ENCODE data around the gene KMT2E. TPM values are rescaled to one million over a fixed set of nuclear protein-coding genes. Genes with fewer than 3 reads are reported as not detected.
"Not testable (repeated sequence)": the region's sequence is repeated elsewhere in the genome, so short reads cannot be mapped to it uniquely, and the experiment has no call there.

The KMT2E gene
- 114 and 130 TPM in 2 replicates for total RNA-seq

- H3K36me3 Mint-ChIP-seq (ENCODE audit: low read depth) = peaks cover 51% of the 10 kb centered on the region
Measured at GRCh38 chr7:105013816-105014692, at the start of gene KMT2E. Gene KMT2E, plus strand, starts transcription at chr7:105014205. Its CDS starts 26,748 bp downstream, at chr7:105040953.

GRCh38 chr7:104964626-104965236 lies 49.3 kb upstream of the KMT2E start:
- H3K27ac Mint-ChIP-seq = no peak overlapping the region
- H3K4me1 Mint-ChIP-seq (ENCODE audit: low read depth) = peaks cover 46% of the 10 kb centered on the region
- H3K4me3 Mint-ChIP-seq = no peak overlapping the region
- H3K9me3 Mint-ChIP-seq = no peaks in the 10 kb centered on the region
- H3K27me3 Mint-ChIP-seq (ENCODE audit: insufficient read depth) = no peaks in the 10 kb centered on the region
- DNase-seq (ENCODE audit: low spot score) = no peak
- H3K36me3 Mint-ChIP-seq (ENCODE audit: low read depth) = peaks cover 45% of the 10 kb centered on the region
- intact Hi-C loops (cut with micrococcal nuclease) = no loop called here

More at GRCh38 chr7:105013816-105014692, at the start of gene KMT2E:
- peak; percentile 90 for DNase-seq (ENCODE audit: low spot score)
- peaks cover 3% of the 10 kb centered on the region for H3K27me3 Mint-ChIP-seq (ENCODE audit: insufficient read depth)
- peak within 1 kb of the TSS; percentile 96 for H3K27ac Mint-ChIP-seq
- H3K4me3 Mint-ChIP-seq = peak within 1 kb of the TSS; percentile 99
- intact Hi-C loops (cut with micrococcal nuclease) = loop anchor here (2.0 to 5.0 kb wide), 7 partner anchors 47 to 1333 kb away; partner anchors contain the start of genes ORC5, PUS7 and RINT1
- H3K4me1 Mint-ChIP-seq (ENCODE audit: low read depth) = peaks cover 35% of the 10 kb centered on the region
- no peaks in the 10 kb centered on the region for H3K9me3 Mint-ChIP-seq

- intact Hi-C loops (cut with micrococcal nuclease) = no loop called here
- Mint-ChIP-seq H3K36me3 (ENCODE audit: low read depth) (peaks cover 49% of the 10 kb centered on the region), H3K4me3 (no peak overlapping the region), H3K27ac (peak overlapping the region; percentile 43), H3K9me3 (no peaks in the 10 kb centered on the region), H3K27me3 (ENCODE audit: insufficient read depth) (no peaks in the 10 kb centered on the region), H3K4me1 (ENCODE audit: low read depth) (peaks cover 42% of the 10 kb centered on the region)
- no peak for DNase-seq (ENCODE audit: low spot score)
Measured at GRCh38 chr7:104966022-104966421, 48.0 kb upstream of the KMT2E start.

GRCh38 chr7:104967088-104967487 lies 46.9 kb upstream of the KMT2E start:
- no peaks in the 10 kb centered on the region for H3K9me3 Mint-ChIP-seq
- intact Hi-C loops (cut with micrococcal nuclease) = no loop called here
- H3K27ac Mint-ChIP-seq = no peak overlapping the region
- no peaks in the 10 kb centered on the region for H3K27me3 Mint-ChIP-seq (ENCODE audit: insufficient read depth)
- H3K36me3 Mint-ChIP-seq (ENCODE audit: low read depth) = peaks cover 51% of the 10 kb centered on the region
- no peak for DNase-seq (ENCODE audit: low spot score)
- H3K4me3 Mint-ChIP-seq = no peak overlapping the region
- peaks cover 34% of the 10 kb centered on the region for H3K4me1 Mint-ChIP-seq (ENCODE audit: low read depth)

- intact Hi-C loops (cut with micrococcal nuclease) = no loop called here
- Mint-ChIP-seq H3K36me3 (ENCODE audit: low read depth) (peaks cover 50% of the 10 kb centered on the region), H3K27me3 (ENCODE audit: insufficient read depth) (no peaks in the 10 kb centered on the region)
Measured at GRCh38 chr7:104967595-104967994, 46.4 kb upstream of the KMT2E start.

GRCh38 chr7:104968648-104969047 lies 45.4 kb upstream of the KMT2E start:
- Mint-ChIP-seq H3K4me1 (ENCODE audit: low read depth) (peaks cover 22% of the 10 kb centered on the region), H3K27me3 (ENCODE audit: insufficient read depth) (no peaks in the 10 kb centered on the region), H3K36me3 (ENCODE audit: low read depth) (peaks cover 43% of the 10 kb centered on the region), H3K9me3 (no peaks in the 10 kb centered on the region), H3K27ac (no peak overlapping the region), H3K4me3 (no peak overlapping the region)
- DNase-seq (ENCODE audit: low spot score) = no peak
- intact Hi-C loops (cut with micrococcal nuclease) = no loop called here

More at GRCh38 chr7:104967595-104967994, 46.4 kb upstream of the KMT2E start:
- no peak for DNase-seq (ENCODE audit: low spot score)
- peaks cover 29% of the 10 kb centered on the region for H3K4me1 Mint-ChIP-seq (ENCODE audit: low read depth)
- no peak overlapping the region for H3K27ac Mint-ChIP-seq
- H3K4me3 Mint-ChIP-seq = no peak overlapping the region
- H3K9me3 Mint-ChIP-seq = no peaks in the 10 kb centered on the region

- Mint-ChIP-seq H3K36me3 (ENCODE audit: low read depth) (peaks cover 39% of the 10 kb centered on the region), H3K9me3 (no peaks in the 10 kb centered on the region), H3K4me1 (ENCODE audit: low read depth) (peaks cover 22% of the 10 kb centered on the region), H3K27ac (no peak overlapping the region), H3K4me3 (no peak overlapping the region), H3K27me3 (ENCODE audit: insufficient read depth) (no peaks in the 10 kb centered on the region)
- DNase-seq (ENCODE audit: low spot score) = no peak
- intact Hi-C loops (cut with micrococcal nuclease) = no loop called here
Measured at GRCh38 chr7:104969183-104969582, 44.8 kb upstream of the KMT2E start.

- intact Hi-C loops (cut with micrococcal nuclease) = no loop called here
- Mint-ChIP-seq H3K27me3 (ENCODE audit: insufficient read depth) (no peaks in the 10 kb centered on the region), H3K27ac (no peak overlapping the region), H3K4me3 (no peak overlapping the region), H3K36me3 (ENCODE audit: low read depth) (peaks cover 35% of the 10 kb centered on the region), H3K4me1 (ENCODE audit: low read depth) (peaks cover 18% of the 10 kb centered on the region), H3K9me3 (no peaks in the 10 kb centered on the region)
- no peak for DNase-seq (ENCODE audit: low spot score)
Measured at GRCh38 chr7:104971290-104972071, 42.5 kb upstream of the KMT2E start.

- Mint-ChIP-seq H3K9me3 (no peaks in the 10 kb centered on the region), H3K4me3 (no peak overlapping the region)
Measured at GRCh38 chr7:104972500-104972899, 41.5 kb upstream of the KMT2E start.

GRCh38 chr7:104973227-104973626 lies 40.8 kb upstream of the KMT2E start:
- H3K9me3 Mint-ChIP-seq = no peaks in the 10 kb centered on the region
- no peak for DNase-seq (ENCODE audit: low spot score)
- H3K36me3 Mint-ChIP-seq (ENCODE audit: low read depth) = peaks cover 31% of the 10 kb centered on the region
- no peak overlapping the region for H3K27ac Mint-ChIP-seq
- H3K4me1 Mint-ChIP-seq (ENCODE audit: low read depth) = peaks cover 29% of the 10 kb centered on the region
- intact Hi-C loops (cut with micrococcal nuclease) = no loop called here
- no peaks in the 10 kb centered on the region for H3K27me3 Mint-ChIP-seq (ENCODE audit: insufficient read depth)
- no peak overlapping the region for H3K4me3 Mint-ChIP-seq

More at GRCh38 chr7:104972500-104972899, 41.5 kb upstream of the KMT2E start:
- intact Hi-C loops (cut with micrococcal nuclease) = no loop called here
- DNase-seq (ENCODE audit: low spot score) = no peak
- Mint-ChIP-seq H3K4me1 (ENCODE audit: low read depth) (peaks cover 22% of the 10 kb centered on the region), H3K27me3 (ENCODE audit: insufficient read depth) (no peaks in the 10 kb centered on the region), H3K36me3 (ENCODE audit: low read depth) (peaks cover 33% of the 10 kb centered on the region), H3K27ac (no peak overlapping the region)

GRCh38 chr7:104973909-104974415 lies 40.0 kb upstream of the KMT2E start:
- Mint-ChIP-seq H3K27ac (peak overlapping the region; percentile 15), H3K4me3 (no peak overlapping the region), H3K4me1 (ENCODE audit: low read depth) (peaks cover 35% of the 10 kb centered on the region), H3K9me3 (no peaks in the 10 kb centered on the region), H3K36me3 (ENCODE audit: low read depth) (peaks cover 31% of the 10 kb centered on the region), H3K27me3 (ENCODE audit: insufficient read depth) (no peaks in the 10 kb centered on the region)
- DNase-seq (ENCODE audit: low spot score) = no peak
- intact Hi-C loops (cut with micrococcal nuclease) = no loop called here

GRCh38 chr7:104975553-104975952 lies 38.5 kb upstream of the KMT2E start:
- peaks cover 28% of the 10 kb centered on the region for H3K36me3 Mint-ChIP-seq (ENCODE audit: low read depth)
- H3K4me3 Mint-ChIP-seq; H3K9me3 Mint-ChIP-seq; H3K27me3 Mint-ChIP-seq (ENCODE audit: insufficient read depth); intact Hi-C loops (cut with micrococcal nuclease); DNase-seq (ENCODE audit: low spot score); H3K27ac Mint-ChIP-seq: not testable (repeated sequence)
- peaks cover 49% of the 10 kb centered on the region for H3K4me1 Mint-ChIP-seq (ENCODE audit: low read depth)
